HEK293 (cell line): Measurements from ENCODE around the gene FAM120A.

Source experiments
- CTCF ChIA-PET: fragments of 350-600 bp; formaldehyde crosslinking; extraction: SDS; loops from one replicate; lab custom pipeline; 2021; ENCODE audit warnings: antibody characterized with exemption; lab: Yijun Ruan, JAX
- POLR2A ChIA-PET: fragments of 300-600 bp; formaldehyde crosslinking; extraction: SDS; loops from one replicate; lab custom pipeline; 2020; ENCODE audit warnings: antibody characterized with exemption, inconsistent platforms; lab: Yijun Ruan, JAX
- H3K27ac ChIP-seq: fragments of 200-500 bp; sonication (Bioruptor generic); 2 replicates; pipeline ENCODE4 v1.5.1; 2014; ENCODE audit warnings: low read depth, low read length, control low read depth, inconsistent platforms; ENCODE audit errors: extremely low read depth
- H3K36me3 ChIP-seq, 2 experiments: fragments of 200-500 bp in 1 of 2; sonication (Bioruptor generic) in 1 of 2; 1 replicate in 1 of 2; 2 replicates in 1 of 2; pipeline ENCODE4 v1.5.1; 2014 to 2017; ENCODE audit warnings: inconsistent platforms in 2 of 2, low read length in 2 of 2; ENCODE audit not compliant: control insufficient read depth in 2 of 2, insufficient read depth in 1 of 2
- H3K4me1 ChIP-seq: fragments of 200-500 bp; sonication (Bioruptor generic); 2 replicates; pipeline ENCODE4 v1.5.1; 2014; ENCODE audit warnings: mild to moderate bottlenecking, low read length, inconsistent platforms; ENCODE audit not compliant: control insufficient read depth, insufficient read depth
- H3K4me3 ChIP-seq: 2 replicates; pipeline ENCODE4 v1.5.1; 2011; ENCODE audit warnings: low read depth, mild to moderate bottlenecking, control low read depth, low read length, moderate library complexity
- H3K9me3 ChIP-seq: fragments of 200-500 bp; sonication (Bioruptor generic); 2 replicates; pipeline ENCODE4 v1.5.1; 2014; ENCODE audit warnings: low read depth, low read length, inconsistent platforms; ENCODE audit not compliant: control insufficient read depth, insufficient read depth
- ATF2 ChIP-seq: fragments of 450-650 bp; formaldehyde crosslinking; IDR thresholded peaks from 2 replicates; pipeline ENCODE4 v1.5.1; 2016; ENCODE audit warnings: missing biosample characterization, missing genetic modification characterization, low read depth
- FEZF1 ChIP-seq: fragments of 450-650 bp; formaldehyde crosslinking; IDR thresholded peaks from 2 replicates; pipeline ENCODE4 v1.5.1; 2016; ENCODE audit warnings: missing biosample characterization, missing genetic modification characterization
- HIC1 ChIP-seq: fragments of 450-650 bp; formaldehyde crosslinking; IDR thresholded peaks from 2 replicates; pipeline ENCODE4 v1.5.1; 2016; ENCODE audit warnings: missing biosample characterization, missing genetic modification characterization
- KLF7 ChIP-seq: fragments of 450-650 bp; formaldehyde crosslinking; IDR thresholded peaks from 2 replicates; pipeline ENCODE4 v1.5.1; 2016; ENCODE audit warnings: missing biosample characterization, missing genetic modification characterization, borderline replicate concordance
- KLF9 ChIP-seq: fragments of 450-650 bp; formaldehyde crosslinking; IDR thresholded peaks from 2 replicates; pipeline ENCODE4 v1.5.1; 2016; ENCODE audit warnings: missing biosample characterization, missing genetic modification characterization, low read depth
- MYNN ChIP-seq: fragments of 450-650 bp; formaldehyde crosslinking; IDR thresholded peaks from 2 replicates; pipeline ENCODE4 v1.5.1; 2016; ENCODE audit warnings: missing biosample characterization, missing genetic modification characterization, borderline replicate concordance
- ZBTB1 ChIP-seq: fragments of 450-650 bp; formaldehyde crosslinking; IDR thresholded peaks from 2 replicates; pipeline ENCODE4 v1.5.1; 2016; ENCODE audit warnings: missing biosample characterization, missing genetic modification characterization
- ZBTB7A ChIP-seq: fragments of 450-650 bp; formaldehyde crosslinking; IDR thresholded peaks from 2 replicates; pipeline ENCODE4 v1.5.1; 2016; ENCODE audit warnings: low read depth, missing biosample characterization, missing genetic modification characterization
- ZBTB8A ChIP-seq: fragments of 450-650 bp; formaldehyde crosslinking; IDR thresholded peaks from 2 replicates; pipeline ENCODE4 v1.5.1; 2016; ENCODE audit warnings: missing biosample characterization, missing genetic modification characterization
- ZNF133 ChIP-seq: fragments of 450-650 bp; formaldehyde crosslinking; IDR thresholded peaks from 2 replicates; pipeline ENCODE4 v1.5.1; 2016; ENCODE audit warnings: missing biosample characterization, missing genetic modification characterization
- ZNF146 ChIP-seq: fragments of 450-650 bp; formaldehyde crosslinking; IDR thresholded peaks from 2 replicates; pipeline ENCODE4 v1.5.1; 2016; ENCODE audit warnings: missing biosample characterization, missing genetic modification characterization
- ZNF311 ChIP-seq: fragments of 450-650 bp; formaldehyde crosslinking; IDR thresholded peaks from 2 replicates; pipeline ENCODE4 v1.5.1; 2017; ENCODE audit warnings: missing biosample characterization, missing genetic modification characterization, borderline replicate concordance
- ZNF571 ChIP-seq: fragments of 450-650 bp; formaldehyde crosslinking; IDR thresholded peaks from 2 replicates; pipeline ENCODE4 v1.5.0; 2017; ENCODE audit warnings: missing biosample characterization, missing genetic modification characterization
- ZNF596 ChIP-seq: fragments of 450-650 bp; IDR thresholded peaks from 2 replicates; pipeline ENCODE4 v1.5.0; 2018; ENCODE audit warnings: missing biosample characterization, mild to moderate bottlenecking, missing genetic modification characterization, moderate library complexity
- ZNF664 ChIP-seq: fragments of 450-650 bp; formaldehyde crosslinking; IDR thresholded peaks from 2 replicates; pipeline ENCODE4 v1.5.1; 2016; ENCODE audit warnings: missing biosample characterization, missing genetic modification characterization
- ZSCAN18 ChIP-seq: fragments of 450-650 bp; formaldehyde crosslinking; IDR thresholded peaks from 2 replicates; pipeline ENCODE4 v1.5.1; 2016; ENCODE audit warnings: missing biosample characterization, missing genetic modification characterization
- TF ChIP-seq, protein P1 (sequence below): fragments of 450-650 bp; formaldehyde crosslinking; IDR thresholded peaks from 2 replicates; pipeline ENCODE4 v1.5.1; 2017; ENCODE audit warnings: missing biosample characterization, missing genetic modification characterization
- TF ChIP-seq, protein P2 (sequence below): fragments of 450-650 bp; formaldehyde crosslinking; IDR thresholded peaks from 2 replicates; pipeline ENCODE4 v1.5.1; 2017; ENCODE audit warnings: missing biosample characterization, missing genetic modification characterization
- TF ChIP-seq, protein P3 (sequence below): fragments of 450-650 bp; formaldehyde crosslinking; IDR thresholded peaks from 2 replicates; pipeline ENCODE4 v1.5.1; 2016; ENCODE audit warnings: missing biosample characterization, missing genetic modification characterization
- TF ChIP-seq, protein P4 (sequence below): fragments of 450-650 bp; formaldehyde crosslinking; IDR thresholded peaks from 2 replicates; pipeline ENCODE4 v1.5.1; 2017; ENCODE audit warnings: missing biosample characterization, mild to moderate bottlenecking, missing genetic modification characterization, moderate library complexity

FAM120A gene

DNA sequence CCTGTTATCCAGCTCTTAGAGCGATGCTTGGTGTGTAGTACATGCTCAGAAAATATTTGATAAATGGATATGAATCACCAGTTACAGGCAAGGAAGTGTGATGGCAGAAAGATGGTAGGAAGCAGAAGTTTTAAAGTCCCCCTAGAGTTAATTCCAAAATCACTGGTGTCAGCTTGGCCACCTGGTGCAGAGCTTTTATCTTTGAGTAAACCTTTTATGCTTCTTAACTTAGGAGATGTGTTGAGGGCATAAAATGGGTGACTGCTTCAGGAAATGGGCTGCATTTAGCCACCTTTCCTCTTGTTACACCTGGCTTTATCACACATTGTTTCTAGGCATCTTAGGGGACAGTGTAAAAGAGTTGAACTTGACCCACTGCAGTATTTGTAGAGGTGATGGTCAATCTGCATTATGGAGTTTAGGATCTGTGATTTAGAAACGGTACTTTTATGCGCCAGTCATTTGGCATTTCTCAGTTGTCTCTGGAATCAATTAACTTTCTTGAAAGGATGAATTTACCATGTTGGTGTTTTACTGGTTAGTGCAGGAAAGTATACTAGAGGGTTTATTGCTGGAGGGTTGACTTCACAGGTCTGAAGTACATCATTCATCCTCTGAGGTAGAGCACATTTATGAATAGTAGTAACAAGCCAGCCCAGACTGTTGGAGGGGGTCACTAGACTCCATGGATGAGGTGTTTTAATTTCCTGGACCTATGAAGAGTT is 9.4 kb downstream of the FAM120A start (continued):
- TF ChIP-seq, protein P1, sequence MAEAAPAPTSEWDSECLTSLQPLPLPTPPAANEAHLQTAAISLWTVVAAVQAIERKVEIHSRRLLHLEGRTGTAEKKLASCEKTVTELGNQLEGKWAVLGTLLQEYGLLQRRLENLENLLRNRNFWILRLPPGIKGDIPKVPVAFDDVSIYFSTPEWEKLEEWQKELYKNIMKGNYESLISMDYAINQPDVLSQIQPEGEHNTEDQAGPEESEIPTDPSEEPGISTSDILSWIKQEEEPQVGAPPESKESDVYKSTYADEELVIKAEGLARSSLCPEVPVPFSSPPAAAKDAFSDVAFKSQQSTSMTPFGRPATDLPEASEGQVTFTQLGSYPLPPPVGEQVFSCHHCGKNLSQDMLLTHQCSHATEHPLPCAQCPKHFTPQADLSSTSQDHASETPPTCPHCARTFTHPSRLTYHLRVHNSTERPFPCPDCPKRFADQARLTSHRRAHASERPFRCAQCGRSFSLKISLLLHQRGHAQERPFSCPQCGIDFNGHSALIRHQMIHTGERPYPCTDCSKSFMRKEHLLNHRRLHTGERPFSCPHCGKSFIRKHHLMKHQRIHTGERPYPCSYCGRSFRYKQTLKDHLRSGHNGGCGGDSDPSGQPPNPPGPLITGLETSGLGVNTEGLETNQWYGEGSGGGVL, result no peak
- TF ChIP-seq ZNF133 (tag by site-specific recombination) (no peak), KLF9 (no peak), ZNF146 (no peak), ZNF664 (no peak; the same call in 1 of the 2 replicates), HIC1 (tag by site-specific recombination) (no peak), ZBTB7A (tag by site-specific recombination) (no peak)
- TF ChIP-seq, protein P2, sequence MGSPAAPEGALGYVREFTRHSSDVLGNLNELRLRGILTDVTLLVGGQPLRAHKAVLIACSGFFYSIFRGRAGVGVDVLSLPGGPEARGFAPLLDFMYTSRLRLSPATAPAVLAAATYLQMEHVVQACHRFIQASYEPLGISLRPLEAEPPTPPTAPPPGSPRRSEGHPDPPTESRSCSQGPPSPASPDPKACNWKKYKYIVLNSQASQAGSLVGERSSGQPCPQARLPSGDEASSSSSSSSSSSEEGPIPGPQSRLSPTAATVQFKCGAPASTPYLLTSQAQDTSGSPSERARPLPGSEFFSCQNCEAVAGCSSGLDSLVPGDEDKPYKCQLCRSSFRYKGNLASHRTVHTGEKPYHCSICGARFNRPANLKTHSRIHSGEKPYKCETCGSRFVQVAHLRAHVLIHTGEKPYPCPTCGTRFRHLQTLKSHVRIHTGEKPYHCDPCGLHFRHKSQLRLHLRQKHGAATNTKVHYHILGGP (tag by site-specific recombination), result no peak
- TF ChIP-seq, protein P3, sequence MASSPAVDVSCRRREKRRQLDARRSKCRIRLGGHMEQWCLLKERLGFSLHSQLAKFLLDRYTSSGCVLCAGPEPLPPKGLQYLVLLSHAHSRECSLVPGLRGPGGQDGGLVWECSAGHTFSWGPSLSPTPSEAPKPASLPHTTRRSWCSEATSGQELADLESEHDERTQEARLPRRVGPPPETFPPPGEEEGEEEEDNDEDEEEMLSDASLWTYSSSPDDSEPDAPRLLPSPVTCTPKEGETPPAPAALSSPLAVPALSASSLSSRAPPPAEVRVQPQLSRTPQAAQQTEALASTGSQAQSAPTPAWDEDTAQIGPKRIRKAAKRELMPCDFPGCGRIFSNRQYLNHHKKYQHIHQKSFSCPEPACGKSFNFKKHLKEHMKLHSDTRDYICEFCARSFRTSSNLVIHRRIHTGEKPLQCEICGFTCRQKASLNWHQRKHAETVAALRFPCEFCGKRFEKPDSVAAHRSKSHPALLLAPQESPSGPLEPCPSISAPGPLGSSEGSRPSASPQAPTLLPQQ (tag by site-specific recombination), result no peak

- no peak overlapping the region for H3K27ac ChIP-seq
- CTCF ChIA-PET, result interaction anchor here (0.7 kb wide), 1 partner anchor 308 kb away, joined by 3 read pairs; no protein-coding TSS in a partner anchor
- H3K9me3 ChIP-seq, result no peaks in the 10 kb centered on the region
- no peak overlapping the region for H3K4me3 ChIP-seq
- TF ChIP-seq ATF2 (tag by site-specific recombination) (0 out of 2 replicates have a peak, but pooled peaks have one; percentile 9), ZBTB1 (tag by site-specific recombination) (no peak)
- POLR2A ChIA-PET, result no interaction called here
- peaks cover 26% of the 10 kb centered on the region for H3K4me1 ChIP-seq
- no peaks in the 10 kb centered on the region for H3K36me3 ChIP-seq
These were observed 9.9 kb downstream of the FAM120A start for GRCh38 chr9:93461414-93461743.

GRCh38 chr9:93461821-93462220 is 10.3 kb downstream of the FAM120A start:
- CTCF ChIA-PET, result interaction anchor here (0.7 kb wide), 1 partner anchor 309 kb away, joined by 3 read pairs; no protein-coding TSS in a partner anchor
- Histone ChIP-seq H3K36me3 (no peaks in the 10 kb centered on the region), H3K27ac (no peak overlapping the region), H3K4me1 (peaks cover 26% of the 10 kb centered on the region), H3K4me3 (no peak overlapping the region), H3K9me3 (no peaks in the 10 kb centered on the region)
- POLR2A ChIA-PET, result no interaction called here
- TF ChIP-seq ZNF596 (tag by site-specific recombination), result no peak
- no peak for TF ChIP-seq KLF7
- no peak for TF ChIP-seq ZBTB1 (tag by site-specific recombination)
- no peak for TF ChIP-seq ZBTB8A
- TF ChIP-seq ZNF571 (tag by site-specific recombination), result no peak
- TF ChIP-seq MYNN (tag by site-specific recombination), result no peak
- TF ChIP-seq FEZF1 (tag by site-specific recombination), result no peak
- no peak for TF ChIP-seq ZSCAN18 (tag by site-specific recombination)
- TF ChIP-seq, protein P4, sequence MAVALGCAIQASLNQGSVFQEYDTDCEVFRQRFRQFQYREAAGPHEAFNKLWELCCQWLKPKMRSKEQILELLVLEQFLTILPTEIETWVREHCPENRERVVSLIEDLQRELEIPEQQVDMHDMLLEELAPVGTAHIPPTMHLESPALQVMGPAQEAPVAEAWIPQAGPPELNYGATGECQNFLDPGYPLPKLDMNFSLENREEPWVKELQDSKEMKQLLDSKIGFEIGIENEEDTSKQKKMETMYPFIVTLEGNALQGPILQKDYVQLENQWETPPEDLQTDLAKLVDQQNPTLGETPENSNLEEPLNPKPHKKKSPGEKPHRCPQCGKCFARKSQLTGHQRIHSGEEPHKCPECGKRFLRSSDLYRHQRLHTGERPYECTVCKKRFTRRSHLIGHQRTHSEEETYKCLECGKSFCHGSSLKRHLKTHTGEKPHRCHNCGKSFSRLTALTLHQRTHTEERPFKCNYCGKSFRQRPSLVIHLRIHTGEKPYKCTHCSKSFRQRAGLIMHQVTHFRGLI, result no peak
- no peak for TF ChIP-seq ZNF311 (tag by site-specific recombination)
